ENCODE data around the gene DRAM1. TPM values are rescaled to one million over a fixed set of nuclear protein-coding genes. Genes with fewer than 3 reads are reported as not detected.

The DRAM1 gene
- total and polyA plus RNA-seq, 9 of the 15 experiments (the other 6 are each of a cell fraction or from before 2014, with no cell fraction given): 1.4 to 4.3 (median 2.7) TPM

GRCh38 chr12:101855364-101855884 is 22.0 kb upstream of the DRAM1 start (continued):
- TF ChIP-seq TEAD1 (CRISPR knock-in tag; IDR thresholded peaks at IDR 0.05) (peak in 1 of 2 experiments; percentile 50; a peak in 1 of 4 replicates), PREB (CRISPR knock-in tag; IDR thresholded peaks at IDR 0.05) (no peak), YBX1 (IDR thresholded peaks at IDR 0.05) (no peak), ZNF121 (CRISPR knock-in tag; conservative IDR thresholded peaks at IDR 0.05) (no peak), HINFP (tag; conservative IDR thresholded peaks at IDR 0.05; ENCODE audit: low read depth) (no peak), NFATC3 (IDR thresholded peaks at IDR 0.05) (no peak), MYC (IDR thresholded peaks at IDR 0.05; ENCODE audit: low read depth, low read length) (no peak), MYC (CRISPR knock-in tag; IDR thresholded peaks at IDR 0.05; ENCODE audit: borderline replicate concordance, low read depth) (no peak), ZNF609 (CRISPR knock-in tag; IDR thresholded peaks at IDR 0.05; ENCODE audit: borderline replicate concordance) (no peak), TCF7 (IDR thresholded peaks at IDR 0.05; ENCODE audit: borderline replicate concordance) (no peak), EWSR1 (IDR thresholded peaks at IDR 0.05; ENCODE audit: borderline replicate concordance, low read depth, partially characterized antibody) (no peak), MCM7 (IDR thresholded peaks at IDR 0.05) (no peak), THAP12 (CRISPR knock-in tag; IDR thresholded peaks at IDR 0.05) (no peak), ZNF24 (IDR thresholded peaks at IDR 0.05) (no peak), THRAP3 (IDR thresholded peaks at IDR 0.05; ENCODE audit: borderline replicate concordance) (no peak), IFI16 (CRISPR knock-in tag; IDR thresholded peaks at IDR 0.05) (no peak), MCM2 (IDR thresholded peaks at IDR 0.05; ENCODE audit: low read depth) (no peak), ZNF224 (CRISPR knock-in tag; IDR thresholded peaks at IDR 0.05) (no peak)

All from K562 (cell line).